HepG2 (cell line): Measurements from ENCODE around the gene NDUFS2. TPM values are rescaled to one million over a fixed set of nuclear protein-coding genes. Genes with fewer than 3 reads are reported as not detected.
A peak's percentile ranks its signal among the peaks of the same experiment; 100 is the strongest.

Experiments
- AHR ChIP-seq: IDR thresholded peaks from 2 replicates; pipeline ENCODE4 v1.6.1; 2018; ENCODE audit warnings: missing genetic modification reagents, missing compliant biosample characterization
- BRCA1 ChIP-seq: sonication (generic); formaldehyde crosslinking; IDR thresholded peaks from 2 replicates; pipeline ENCODE4 v1.4.0; 2020; ENCODE audit warnings: missing genetic modification reagents
- HOXD1 ChIP-seq: sonication (generic); formaldehyde crosslinking; IDR thresholded peaks from 2 replicates; pipeline ENCODE4 v1.5.0; 2020; ENCODE audit warnings: missing genetic modification reagents
- KAT8 ChIP-seq: IDR thresholded peaks from 2 replicates; pipeline ENCODE4 v1.6.1; 2016; ENCODE audit warnings: missing genetic modification reagents, missing compliant biosample characterization
- MTF2 ChIP-seq: sonication (generic); formaldehyde crosslinking; IDR thresholded peaks from 2 replicates; pipeline ENCODE4 v1.5.0; 2020; ENCODE audit warnings: missing genetic modification reagents, borderline replicate concordance
- NR2C2 ChIP-seq: sonication (generic); formaldehyde crosslinking; IDR thresholded peaks from 2 replicates; pipeline ENCODE4 v1.4.0; 2020; ENCODE audit warnings: missing genetic modification reagents, mild to moderate bottlenecking, moderate library complexity, borderline replicate concordance
- PLRG1 ChIP-seq: fragments of 450-650 bp; conservative IDR thresholded peaks from 2 replicates; pipeline ENCODE4 v1.6.1; 2016
- PRMT3 ChIP-seq: sonication (generic); formaldehyde crosslinking; IDR thresholded peaks from 2 replicates; pipeline ENCODE4 v1.8.1; 2022; ENCODE audit warnings: low read depth, mild to moderate bottlenecking, moderate library complexity, missing genetic modification reagents, borderline replicate concordance
- SKI ChIP-seq: fragments of 450-650 bp; IDR thresholded peaks from one replicate; pipeline ENCODE4 v1.6.1; 2018; ENCODE audit warnings: mild to moderate bottlenecking; ENCODE audit not compliant: partially characterized antibody
- SMARCE1 ChIP-seq: fragments of 450-650 bp; IDR thresholded peaks from 2 replicates; pipeline ENCODE4 v1.6.1; 2017; ENCODE audit warnings: borderline replicate concordance
- SYNCRIP ChIP-seq: fragments of 200-400 bp; formaldehyde crosslinking; IDR thresholded peaks from 2 replicates; pipeline ENCODE4 v1.6.1; 2018; ENCODE audit warnings: mild to moderate bottlenecking, low read depth, low read length; ENCODE audit not compliant: insufficient read depth
- ZNF367 ChIP-seq: sonication (generic); formaldehyde crosslinking; IDR thresholded peaks from 2 replicates; pipeline ENCODE4 v1.4.0; 2020; ENCODE audit warnings: missing genetic modification reagents, borderline replicate concordance
- ZNF460 ChIP-seq: sonication (generic); formaldehyde crosslinking; IDR thresholded peaks from 2 replicates; pipeline ENCODE4 v1.5.1; 2020; ENCODE audit warnings: missing genetic modification reagents, mild to moderate bottlenecking, borderline replicate concordance
- ZNF549 ChIP-seq: sonication (generic); formaldehyde crosslinking; IDR thresholded peaks from 2 replicates; pipeline ENCODE4 v1.5.0; 2020; ENCODE audit warnings: missing genetic modification reagents
- polyA plus RNA-seq, 8 experiments: library from polyadenylated mRNA; depleted of rRNA in 3 of 8; stranded (reverse) in 7 of 8; unstranded in 1 of 8; fragments of >200 nt; fragmentation: Illumina TruSeq in 4 of 8; extraction: Trizol in 4 of 8; gene quantifications; 2 replicates each; pipeline versions ENCODE4 v1.2.1 to v1.2.3, GENCODE V29; 2011 to 2016; ENCODE audit warnings: low read depth in 4 of 8, missing spikeins in 1 of 8, mixed read lengths in 1 of 8; ENCODE audit not compliant: insufficient read depth in 1 of 8
- total RNA-seq, 5 experiments: library from RNA; depleted of rRNA; stranded (reverse); fragments of >200 nt; fragmentation: Illumina TruSeq; extraction: Trizol; gene quantifications; 2 replicates each; pipeline ENCODE4 v1.2.3, GENCODE V29; 2016; ENCODE audit warnings: low read depth in 1 of 5
- TF ChIP-seq, protein P1 (sequence below): sonication (generic); formaldehyde crosslinking; IDR thresholded peaks from 2 replicates; pipeline ENCODE4 v1.5.0; 2020; ENCODE audit warnings: mild to moderate bottlenecking, missing genetic modification reagents, borderline replicate concordance
- TF ChIP-seq, protein P2 (sequence below): sonication (generic); formaldehyde crosslinking; conservative IDR thresholded peaks from 2 replicates; pipeline ENCODE4 v1.4.0; 2020; ENCODE audit warnings: missing genetic modification reagents
- TF ChIP-seq, protein P3 (sequence below): sonication (generic); formaldehyde crosslinking; IDR thresholded peaks from 2 replicates; pipeline ENCODE4 v1.8.1; 2022; ENCODE audit warnings: low read depth, mild to moderate bottlenecking, missing genetic modification reagents
- TF ChIP-seq, protein P4 (sequence below): IDR thresholded peaks from 2 replicates; pipeline ENCODE4 v1.6.1; 2016; ENCODE audit warnings: missing genetic modification reagents, missing compliant biosample characterization

The NDUFS2 gene
- total and polyA plus RNA-seq, 2 of the 13 experiments (the other 11 are each of a cell fraction or from before 2014, with no cell fraction given): 89.9 to 118 TPM

DNA sequence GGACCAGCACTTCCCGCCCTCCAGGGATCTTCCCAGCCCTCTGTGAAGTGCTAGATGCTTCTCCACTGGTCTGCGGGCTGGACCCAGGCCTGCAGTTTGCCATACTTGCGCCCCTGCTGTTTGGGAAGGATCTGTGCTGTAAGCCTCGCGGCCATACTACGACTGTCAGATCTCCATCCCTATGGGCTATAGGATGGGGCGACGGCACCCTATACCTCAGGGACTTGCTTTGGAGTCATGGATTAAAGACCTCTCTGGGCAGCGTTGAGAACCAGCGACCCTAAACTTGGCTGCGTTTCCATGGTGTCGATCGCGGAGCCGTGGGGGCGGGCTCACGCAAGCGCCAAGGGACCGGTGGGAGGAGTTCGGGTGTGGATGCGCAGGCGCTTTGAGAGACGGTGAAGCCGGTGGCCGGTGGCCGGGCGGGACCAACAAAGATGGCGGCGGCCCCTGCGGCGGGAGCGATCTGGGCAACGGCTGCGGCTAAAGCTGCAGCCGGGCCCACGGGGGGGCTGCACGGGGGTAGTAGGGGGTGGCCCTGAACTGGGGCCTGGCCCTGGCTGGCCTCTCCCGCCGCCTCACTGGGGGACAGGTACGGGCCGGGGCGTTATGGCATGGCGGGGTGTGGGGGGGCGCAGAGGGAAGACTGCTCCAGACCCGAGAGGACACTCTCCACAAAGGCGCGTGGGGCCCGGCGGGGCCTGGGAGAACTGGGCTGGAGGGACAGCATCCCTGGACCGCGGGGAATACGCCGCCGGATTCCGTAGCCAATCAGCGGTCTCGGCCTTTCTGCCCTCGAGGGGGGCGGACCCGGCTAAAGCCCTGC, 42.9 kb upstream of the NDUFS2 start, which contains the start of gene USP21 (continued):
- TF ChIP-seq, protein P1, sequence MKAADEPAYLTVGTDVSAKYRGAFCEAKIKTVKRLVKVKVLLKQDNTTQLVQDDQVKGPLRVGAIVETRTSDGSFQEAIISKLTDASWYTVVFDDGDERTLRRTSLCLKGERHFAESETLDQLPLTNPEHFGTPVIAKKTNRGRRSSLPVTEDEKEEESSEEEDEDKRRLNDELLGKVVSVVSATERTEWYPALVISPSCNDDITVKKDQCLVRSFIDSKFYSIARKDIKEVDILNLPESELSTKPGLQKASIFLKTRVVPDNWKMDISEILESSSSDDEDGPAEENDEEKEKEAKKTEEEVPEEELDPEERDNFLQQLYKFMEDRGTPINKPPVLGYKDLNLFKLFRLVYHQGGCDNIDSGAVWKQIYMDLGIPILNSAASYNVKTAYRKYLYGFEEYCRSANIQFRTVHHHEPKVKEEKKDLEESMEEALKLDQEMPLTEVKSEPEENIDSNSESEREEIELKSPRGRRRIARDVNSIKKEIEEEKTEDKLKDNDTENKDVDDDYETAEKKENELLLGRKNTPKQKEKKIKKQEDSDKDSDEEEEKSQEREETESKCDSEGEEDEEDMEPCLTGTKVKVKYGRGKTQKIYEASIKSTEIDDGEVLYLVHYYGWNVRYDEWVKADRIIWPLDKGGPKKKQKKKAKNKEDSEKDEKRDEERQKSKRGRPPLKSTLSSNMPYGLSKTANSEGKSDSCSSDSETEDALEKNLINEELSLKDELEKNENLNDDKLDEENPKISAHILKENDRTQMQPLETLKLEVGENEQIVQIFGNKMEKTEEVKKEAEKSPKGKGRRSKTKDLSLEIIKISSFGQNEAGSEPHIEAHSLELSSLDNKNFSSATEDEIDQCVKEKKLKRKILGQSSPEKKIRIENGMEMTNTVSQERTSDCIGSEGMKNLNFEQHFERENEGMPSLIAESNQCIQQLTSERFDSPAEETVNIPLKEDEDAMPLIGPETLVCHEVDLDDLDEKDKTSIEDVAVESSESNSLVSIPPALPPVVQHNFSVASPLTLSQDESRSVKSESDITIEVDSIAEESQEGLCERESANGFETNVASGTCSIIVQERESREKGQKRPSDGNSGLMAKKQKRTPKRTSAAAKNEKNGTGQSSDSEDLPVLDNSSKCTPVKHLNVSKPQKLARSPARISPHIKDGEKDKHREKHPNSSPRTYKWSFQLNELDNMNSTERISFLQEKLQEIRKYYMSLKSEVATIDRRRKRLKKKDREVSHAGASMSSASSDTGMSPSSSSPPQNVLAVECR (CRISPR knock-in tag): peak; percentile 58; the same call in 1 of the 2 replicates
- TF ChIP-seq NR2C2: no peak
- TF ChIP-seq ZNF460: no peak
- TF ChIP-seq AHR (CRISPR knock-in tag): no peak
- TF ChIP-seq, protein P2, sequence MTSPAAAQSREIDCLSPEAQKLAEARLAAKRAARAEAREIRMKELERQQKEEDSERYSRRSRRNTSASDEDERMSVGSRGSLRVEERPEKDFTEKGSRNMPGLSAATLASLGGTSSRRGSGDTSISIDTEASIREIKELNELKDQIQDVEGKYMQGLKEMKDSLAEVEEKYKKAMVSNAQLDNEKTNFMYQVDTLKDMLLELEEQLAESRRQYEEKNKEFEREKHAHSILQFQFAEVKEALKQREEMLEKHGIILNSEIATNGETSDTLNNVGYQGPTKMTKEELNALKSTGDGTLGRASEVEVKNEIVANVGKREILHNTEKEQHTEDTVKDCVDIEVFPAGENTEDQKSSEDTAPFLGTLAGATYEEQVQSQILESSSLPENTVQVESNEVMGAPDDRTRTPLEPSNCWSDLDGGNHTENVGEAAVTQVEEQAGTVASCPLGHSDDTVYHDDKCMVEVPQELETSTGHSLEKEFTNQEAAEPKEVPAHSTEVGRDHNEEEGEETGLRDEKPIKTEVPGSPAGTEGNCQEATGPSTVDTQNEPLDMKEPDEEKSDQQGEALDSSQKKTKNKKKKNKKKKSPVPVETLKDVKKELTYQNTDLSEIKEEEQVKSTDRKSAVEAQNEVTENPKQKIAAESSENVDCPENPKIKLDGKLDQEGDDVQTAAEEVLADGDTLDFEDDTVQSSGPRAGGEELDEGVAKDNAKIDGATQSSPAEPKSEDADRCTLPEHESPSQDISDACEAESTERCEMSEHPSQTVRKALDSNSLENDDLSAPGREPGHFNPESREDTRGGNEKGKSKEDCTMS: no peak
- TF ChIP-seq, protein P3, sequence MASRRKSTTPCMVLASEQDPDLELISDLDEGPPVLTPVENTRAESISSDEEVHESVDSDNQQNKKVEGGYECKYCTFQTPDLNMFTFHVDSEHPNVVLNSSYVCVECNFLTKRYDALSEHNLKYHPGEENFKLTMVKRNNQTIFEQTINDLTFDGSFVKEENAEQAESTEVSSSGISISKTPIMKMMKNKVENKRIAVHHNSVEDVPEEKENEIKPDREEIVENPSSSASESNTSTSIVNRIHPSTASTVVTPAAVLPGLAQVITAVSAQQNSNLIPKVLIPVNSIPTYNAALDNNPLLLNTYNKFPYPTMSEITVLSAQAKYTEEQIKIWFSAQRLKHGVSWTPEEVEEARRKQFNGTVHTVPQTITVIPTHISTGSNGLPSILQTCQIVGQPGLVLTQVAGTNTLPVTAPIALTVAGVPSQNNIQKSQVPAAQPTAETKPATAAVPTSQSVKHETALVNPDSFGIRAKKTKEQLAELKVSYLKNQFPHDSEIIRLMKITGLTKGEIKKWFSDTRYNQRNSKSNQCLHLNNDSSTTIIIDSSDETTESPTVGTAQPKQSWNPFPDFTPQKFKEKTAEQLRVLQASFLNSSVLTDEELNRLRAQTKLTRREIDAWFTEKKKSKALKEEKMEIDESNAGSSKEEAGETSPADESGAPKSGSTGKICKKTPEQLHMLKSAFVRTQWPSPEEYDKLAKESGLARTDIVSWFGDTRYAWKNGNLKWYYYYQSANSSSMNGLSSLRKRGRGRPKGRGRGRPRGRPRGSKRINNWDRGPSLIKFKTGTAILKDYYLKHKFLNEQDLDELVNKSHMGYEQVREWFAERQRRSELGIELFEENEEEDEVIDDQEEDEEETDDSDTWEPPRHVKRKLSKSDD (CRISPR knock-in tag): peak; percentile 76; the same call in 1 of the 2 replicates
- no peak for TF ChIP-seq MTF2 (CRISPR knock-in tag)
- TF ChIP-seq, protein P4, sequence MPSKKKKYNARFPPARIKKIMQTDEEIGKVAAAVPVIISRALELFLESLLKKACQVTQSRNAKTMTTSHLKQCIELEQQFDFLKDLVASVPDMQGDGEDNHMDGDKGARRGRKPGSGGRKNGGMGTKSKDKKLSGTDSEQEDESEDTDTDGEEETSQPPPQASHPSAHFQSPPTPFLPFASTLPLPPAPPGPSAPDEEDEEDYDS: no peak
- TF ChIP-seq SMARCE1: no peak
- no peak for TF ChIP-seq SKI
- TF ChIP-seq ZNF549 (CRISPR knock-in tag): no peak
- no peak for TF ChIP-seq ZNF367 (CRISPR knock-in tag)
- peak; percentile 60; the same call in 1 of the 2 replicates for TF ChIP-seq KAT8 (CRISPR knock-in tag)
- TF ChIP-seq HOXD1 (CRISPR knock-in tag): no peak
- TF ChIP-seq BRCA1 (CRISPR knock-in tag): no peak
- TF ChIP-seq SYNCRIP: no peak
- no peak; the same call in 1 of the 2 replicates for TF ChIP-seq PRMT3 (CRISPR knock-in tag)
- no peak for TF ChIP-seq PLRG1
